Inflammatory macrophage treated with lipopolysaccharide for 1 hour (primary cell): ENCODE data around the gene CRADD.
"Not testable (repeated sequence)": the region's sequence is repeated elsewhere in the genome, so short reads cannot be mapped to it uniquely, and the experiment has no call there.

ENCODE experiments used
- DNase-seq, 2 donors: peaks; one replicate each; pipeline ENCODE4 v3.0.0-alpha.2; 2020 to 2022

Gene CRADD

GRCh38 chr12:93788853-93789252, 111.7 kb downstream of the CRADD start:
- DNase-seq = no peak

GRCh38 chr12:93789767-93790166, 112.6 kb downstream of the CRADD start:
- no peak for DNase-seq

- no peak for DNase-seq
Observed at GRCh38 chr12:93790472-93791152, 113.4 kb downstream of the CRADD start.

- no peak for DNase-seq
Observed at GRCh38 chr12:93793007-93793406, 115.8 kb downstream of the CRADD start.

GRCh38 chr12:93793983-93794382, 116.8 kb downstream of the CRADD start:
- no peak for DNase-seq

GRCh38 chr12:93794738-93795137, 117.6 kb downstream of the CRADD start:
- DNase-seq = no peak

- no peak for DNase-seq
Observed at GRCh38 chr12:93795352-93795751, 118.2 kb downstream of the CRADD start.

- DNase-seq = no peak
Observed at GRCh38 chr12:93796729-93797128, 119.6 kb downstream of the CRADD start.

GRCh38 chr12:93798279-93799151, 121.3 kb downstream of the CRADD start:
- DNase-seq = no peak

- DNase-seq = not testable (repeated sequence)
Observed at GRCh38 chr12:93801666-93802065, 124.5 kb downstream of the CRADD start.

- DNase-seq = no peak
Observed at GRCh38 chr12:93802293-93802692, 125.1 kb downstream of the CRADD start.

GRCh38 chr12:93802698-93803423, 125.7 kb downstream of the CRADD start:
- no peak for DNase-seq

- DNase-seq = no peak
Observed at GRCh38 chr12:93803424-93803807, 126.2 kb downstream of the CRADD start.

- DNase-seq = no peak
Observed at GRCh38 chr12:93804392-93805179, 127.4 kb downstream of the CRADD start.

GRCh38 chr12:93805736-93806141, 128.6 kb downstream of the CRADD start:
- DNase-seq = no peak

- no peak for DNase-seq
Observed at GRCh38 chr12:93807354-93807753, 130.2 kb downstream of the CRADD start.

GRCh38 chr12:93808169-93808899, 131.2 kb downstream of the CRADD start:
- no peak for DNase-seq

- no peak for DNase-seq
Observed at GRCh38 chr12:93812626-93813025, 135.5 kb downstream of the CRADD start.

- no peak for DNase-seq
Observed at GRCh38 chr12:93813186-93813585, 136.0 kb downstream of the CRADD start.

GRCh38 chr12:93813972-93814821, 137.0 kb downstream of the CRADD start:
- peak in 1 of 2 donors; percentile 18 for DNase-seq

GRCh38 chr12:93818488-93819049, 141.4 kb downstream of the CRADD start:
- DNase-seq = no peak
